Measurements from ENCODE around the gene PITPNC1. TPM values are rescaled to one million over a fixed set of nuclear protein-coding genes. Genes with fewer than 3 reads are reported as not detected.

The PITPNC1 gene
- total and polyA plus RNA-seq, 4 donors = 2.3 to 29.6 (median 17.8) TPM

GRCh38 chr17:67388986-67389385 lies 11.9 kb downstream of the PITPNC1 start:
- Histone ChIP-seq H3K9me3 (ENCODE audit: control insufficient read depth, low read length) (no peaks in the 10 kb centered on the region), H3K36me3 (ENCODE audit: control insufficient read depth in 1 of 2, insufficient read depth in 2 of 2, low read length in 1 of 2) (no peaks in the 10 kb centered on the region), H3K27ac (ENCODE audit: low read depth in 1 of 2, low read length in 2 of 2) (no peak overlapping the region), H3K27me3 (ENCODE audit: control insufficient read depth in 1 of 2, insufficient read depth in 2 of 2, low read length in 1 of 2) (no peaks in the 10 kb centered on the region), H3K4me3 (ENCODE audit: low read length in 2 of 2) (no peak overlapping the region), H3K4me1 (ENCODE audit: control insufficient read depth in 1 of 2, insufficient read depth in 2 of 2, low read length in 2 of 2) (no peaks in the 10 kb centered on the region)
- intact Hi-C loops (cut with DNase I) = no loop called here
- WGBS, 2 donors = 94 to 99% methylated on average over 4 of the region's 4 CpGs
- ATAC-seq (ENCODE audit: low FRiP score) (no peak), DNase-seq (no peak)

- no peaks in the 10 kb centered on the region for H3K27me3 ChIP-seq (ENCODE audit: control insufficient read depth in 1 of 2, insufficient read depth in 2 of 2, low read length in 1 of 2)
- no peaks in the 10 kb centered on the region for H3K36me3 ChIP-seq (ENCODE audit: control insufficient read depth in 1 of 2, insufficient read depth in 2 of 2, low read length in 1 of 2)
- no peaks in the 10 kb centered on the region for H3K9me3 ChIP-seq (ENCODE audit: control insufficient read depth, low read length)
- H3K27ac ChIP-seq (ENCODE audit: low read depth in 1 of 2, low read length in 2 of 2) = no peak overlapping the region
- intact Hi-C loops (cut with DNase I) = no loop called here
- no peaks in the 10 kb centered on the region for H3K4me1 ChIP-seq (ENCODE audit: control insufficient read depth in 1 of 2, insufficient read depth in 2 of 2, low read length in 2 of 2)
- 57 to 58% methylated on average over 6 of the region's 6 CpGs for WGBS, 2 donors
- ATAC-seq (ENCODE audit: low FRiP score) (no peak), DNase-seq (no peak)
- H3K4me3 ChIP-seq (ENCODE audit: low read length in 2 of 2) = no peak overlapping the region
Observed at GRCh38 chr17:67390006-67390645, 13.0 kb downstream of the PITPNC1 start.

GRCh38 chr17:67390646-67391361 lies 13.7 kb downstream of the PITPNC1 start:
- intact Hi-C loops (cut with DNase I) = no loop called here
- WGBS, 2 donors = 27 to 28% methylated on average over 9 of the region's 9 CpGs

GRCh38 chr17:67392111-67392510 lies 15.0 kb downstream of the PITPNC1 start:
- no peaks in the 10 kb centered on the region for H3K4me1 ChIP-seq (ENCODE audit: control insufficient read depth in 1 of 2, insufficient read depth in 2 of 2, low read length in 2 of 2)
- 97 to 99% methylated on average over 6 of the region's 6 CpGs for WGBS, 2 donors
- H3K4me3 ChIP-seq (ENCODE audit: low read length in 2 of 2) = no peak overlapping the region
- ATAC-seq (ENCODE audit: low FRiP score) = no peak
- H3K36me3 ChIP-seq (ENCODE audit: control insufficient read depth in 1 of 2, insufficient read depth in 2 of 2, low read length in 1 of 2) = no peaks in the 10 kb centered on the region
- intact Hi-C loops (cut with DNase I) = no loop called here
- H3K27ac ChIP-seq (ENCODE audit: low read depth in 1 of 2, low read length in 2 of 2) = no peak overlapping the region
- H3K9me3 ChIP-seq (ENCODE audit: control insufficient read depth, low read length) = no peaks in the 10 kb centered on the region
- no peak for DNase-seq
- H3K27me3 ChIP-seq (ENCODE audit: control insufficient read depth in 1 of 2, insufficient read depth in 2 of 2, low read length in 1 of 2) = no peaks in the 10 kb centered on the region

More at GRCh38 chr17:67390646-67391361, 13.7 kb downstream of the PITPNC1 start:
- DNase-seq = peak in 1 of 2 donors; percentile 67
- Histone ChIP-seq H3K27me3 (ENCODE audit: control insufficient read depth in 1 of 2, insufficient read depth in 2 of 2, low read length in 1 of 2) (no peaks in the 10 kb centered on the region), H3K4me3 (ENCODE audit: low read length in 2 of 2) (no peak overlapping the region), H3K36me3 (ENCODE audit: control insufficient read depth in 1 of 2, insufficient read depth in 2 of 2, low read length in 1 of 2) (no peaks in the 10 kb centered on the region), H3K4me1 (ENCODE audit: control insufficient read depth in 1 of 2, insufficient read depth in 2 of 2, low read length in 2 of 2) (no peaks in the 10 kb centered on the region), H3K27ac (ENCODE audit: low read depth in 1 of 2, low read length in 2 of 2) (no peak overlapping the region), H3K9me3 (ENCODE audit: control insufficient read depth, low read length) (no peaks in the 10 kb centered on the region)
- ATAC-seq (ENCODE audit: low FRiP score) = peak; percentile 67

- H3K9me3 ChIP-seq (ENCODE audit: control insufficient read depth, low read length) = peaks cover 1% of the 10 kb centered on the region
- H3K27me3 ChIP-seq (ENCODE audit: control insufficient read depth in 1 of 2, insufficient read depth in 2 of 2, low read length in 1 of 2) = no peaks in the 10 kb centered on the region
- 97 to 98% methylated on average over 9 of the region's 9 CpGs for WGBS, 2 donors
- H3K4me1 ChIP-seq (ENCODE audit: control insufficient read depth in 1 of 2, insufficient read depth in 2 of 2, low read length in 2 of 2) = no peaks in the 10 kb centered on the region
- no peak overlapping the region for H3K27ac ChIP-seq (ENCODE audit: low read depth in 1 of 2, low read length in 2 of 2)
- DNase-seq = no peak
- intact Hi-C loops (cut with DNase I) = no loop called here
- no peak for ATAC-seq (ENCODE audit: low FRiP score)
- H3K36me3 ChIP-seq (ENCODE audit: control insufficient read depth in 1 of 2, insufficient read depth in 2 of 2, low read length in 1 of 2) = no peaks in the 10 kb centered on the region
- no peak overlapping the region for H3K4me3 ChIP-seq (ENCODE audit: low read length in 2 of 2)
Observed at GRCh38 chr17:67393809-67394397, 16.8 kb downstream of the PITPNC1 start.

- H3K4me3 ChIP-seq (ENCODE audit: low read length in 2 of 2) = no peak overlapping the region
- intact Hi-C loops (cut with DNase I) = no loop called here
- 97 to 98% methylated on average over 3 of the region's 3 CpGs for whole genome bisulfite sequencing, 2 donors
- peaks cover 1% of the 10 kb centered on the region for H3K9me3 ChIP-seq (ENCODE audit: control insufficient read depth, low read length)
- H3K27ac ChIP-seq (ENCODE audit: low read depth in 1 of 2, low read length in 2 of 2) = no peak overlapping the region
- no peak for ATAC-seq (ENCODE audit: low FRiP score)
- H3K4me1 ChIP-seq (ENCODE audit: control insufficient read depth in 1 of 2, insufficient read depth in 2 of 2, low read length in 2 of 2) = peaks cover 2 to 5% of the 10 kb centered on the region in 2 donors
- no peaks in the 10 kb centered on the region for H3K27me3 ChIP-seq (ENCODE audit: control insufficient read depth in 1 of 2, insufficient read depth in 2 of 2, low read length in 1 of 2)
- no peak for DNase-seq
- no peaks in the 10 kb centered on the region for H3K36me3 ChIP-seq (ENCODE audit: control insufficient read depth in 1 of 2, insufficient read depth in 2 of 2, low read length in 1 of 2)
Observed at GRCh38 chr17:67399676-67400075, 22.6 kb downstream of the PITPNC1 start.

- DNase-seq = no peak
- no peak for ATAC-seq (ENCODE audit: low FRiP score)
- 26% methylated on average over 6 of the region's 6 CpGs for WGBS, 2 donors
- intact Hi-C loops (cut with DNase I) = no loop called here
- Histone ChIP-seq H3K4me3 (ENCODE audit: low read length in 2 of 2) (no peak overlapping the region), H3K4me1 (ENCODE audit: control insufficient read depth in 1 of 2, insufficient read depth in 2 of 2, low read length in 2 of 2) (peaks cover 2 to 5% of the 10 kb centered on the region in 2 donors), H3K36me3 (ENCODE audit: control insufficient read depth in 1 of 2, insufficient read depth in 2 of 2, low read length in 1 of 2) (no peaks in the 10 kb centered on the region), H3K9me3 (ENCODE audit: control insufficient read depth, low read length) (peaks cover 1% of the 10 kb centered on the region), H3K27me3 (ENCODE audit: control insufficient read depth in 1 of 2, insufficient read depth in 2 of 2, low read length in 1 of 2) (no peaks in the 10 kb centered on the region), H3K27ac (ENCODE audit: low read depth in 1 of 2, low read length in 2 of 2) (no peak overlapping the region)
Observed at GRCh38 chr17:67400193-67400592, 23.1 kb downstream of the PITPNC1 start.

- Histone ChIP-seq H3K4me1 (ENCODE audit: control insufficient read depth in 1 of 2, insufficient read depth in 2 of 2, low read length in 2 of 2) (peaks cover 2 to 5% of the 10 kb centered on the region in 2 donors), H3K27me3 (ENCODE audit: control insufficient read depth in 1 of 2, insufficient read depth in 2 of 2, low read length in 1 of 2) (no peaks in the 10 kb centered on the region), H3K27ac (ENCODE audit: low read depth in 1 of 2, low read length in 2 of 2) (no peak overlapping the region), H3K36me3 (ENCODE audit: control insufficient read depth in 1 of 2, insufficient read depth in 2 of 2, low read length in 1 of 2) (no peaks in the 10 kb centered on the region), H3K9me3 (ENCODE audit: control insufficient read depth, low read length) (peaks cover 1% of the 10 kb centered on the region), H3K4me3 (ENCODE audit: low read length in 2 of 2) (no peak overlapping the region)
- ATAC-seq (ENCODE audit: low FRiP score) (no peak), DNase-seq (no peak)
- intact Hi-C loops (cut with DNase I) = no loop called here
- 92 to 94% methylated on average over 9 of the region's 9 CpGs for WGBS, 2 donors
Observed at GRCh38 chr17:67401106-67401505, 24.0 kb downstream of the PITPNC1 start.
